H1 (cell line): ENCODE results near the gene CLIP4. TPM values are rescaled to one million over a fixed set of nuclear protein-coding genes. Genes with fewer than 3 reads are reported as not detected.

ENCODE experiments used
- CTCF ChIA-PET: fragments of 300-600 bp; sonication (Branson Sonifier 250); formaldehyde crosslinking; loops from one replicate; lab custom pipeline; 2021; ENCODE audit not compliant: partially characterized antibody; lab: Charles Lee
- POLR2A ChIA-PET: fragments of 300-600 bp; sonication (Branson Sonifier 250); formaldehyde crosslinking; loops from one replicate; lab custom pipeline; 2021; ENCODE audit warnings: inconsistent platforms; ENCODE audit not compliant: partially characterized antibody; lab: Charles Lee
- DNase-seq, 2 experiments: peaks; one replicate each; pipeline versions ENCODE4 v3.0.0 to v3.0.0-alpha.2; 2010 to 2022; ENCODE audit warnings: low spot score in 2 of 2, low read depth in 1 of 2, mixed read lengths in 1 of 2
- FAIRE-seq: peaks from 2 replicates; lab custom pipeline; 2011; peaks lifted over from hg19 to GRCh38; lab: Jason Lieb, UNC
- H2AFZ ChIP-seq: 2 replicates; pipeline ENCODE4 v1.8.1; 2012; ENCODE audit warnings: low read length, inconsistent platforms
- H2AK5ac ChIP-seq: 2 replicates; pipeline ENCODE4 v1.6.1; 2013; ENCODE audit warnings: low read depth, low read length
- H2BK120ac ChIP-seq: replicated peaks from 2 replicates; pipeline ENCODE3; 2013; ENCODE audit warnings: low read depth, low read length, inconsistent platforms
- H2BK12ac ChIP-seq: 2 replicates; pipeline ENCODE4 v1.6.1; 2013; ENCODE audit warnings: low read depth, low read length
- H2BK15ac ChIP-seq: 2 replicates; pipeline ENCODE4 v1.6.1; 2013; ENCODE audit warnings: low read length
- H2BK20ac ChIP-seq: 2 replicates; pipeline ENCODE4 v1.6.1; 2013; ENCODE audit warnings: low read length
- H2BK5ac ChIP-seq: 2 replicates; pipeline ENCODE4 v1.6.1; 2013; ENCODE audit warnings: low read depth, low read length
- H3K14ac ChIP-seq: 2 replicates; pipeline ENCODE4 v1.6.1; 2013; ENCODE audit warnings: inconsistent platforms; ENCODE audit not compliant: insufficient read length
- H3K18ac ChIP-seq: 2 replicates; pipeline ENCODE4 v1.6.1; 2013; ENCODE audit warnings: low read length; ENCODE audit errors: extremely low read depth
- H3K23ac ChIP-seq: 2 replicates; pipeline ENCODE4 v1.6.1; 2013; ENCODE audit warnings: inconsistent platforms; ENCODE audit not compliant: insufficient read length
- H3K23me2 ChIP-seq: 2 replicates; pipeline ENCODE4 v1.6.1; 2013; ENCODE audit warnings: low read depth, low read length
- H3K27ac ChIP-seq: 2 replicates; pipeline ENCODE4 v1.6.1; 2011; ENCODE audit warnings: low read depth, low read length, inconsistent platforms
- H3K27me3 ChIP-seq, 4 experiments: replicated peaks in 1 of 4; 1 replicate in 1 of 4; 2 replicates in 3 of 4; pipeline versions ENCODE4 v1.6.1 to v1.8.1; 2011 to 2013; ENCODE audit warnings: low read length in 3 of 4, mild to moderate bottlenecking in 3 of 4, inconsistent platforms in 2 of 4, mixed read lengths in 2 of 4, moderate library complexity in 1 of 4; ENCODE audit not compliant: control insufficient read depth in 3 of 4, insufficient read depth in 3 of 4; ENCODE audit errors: extremely low read depth in 1 of 4
- H3K36me3 ChIP-seq, 4 experiments: 2 replicates each; pipeline versions ENCODE4 v1.6.1 to v1.8.1; 2011 to 2013; ENCODE audit warnings: mild to moderate bottlenecking in 4 of 4, low read length in 3 of 4, moderate library complexity in 2 of 4, control low read depth in 1 of 4, inconsistent platforms in 1 of 4; ENCODE audit not compliant: insufficient read depth in 4 of 4, control insufficient read depth in 2 of 4
- H3K4ac ChIP-seq: replicated peaks from 2 replicates; pipeline ENCODE3; 2013; ENCODE audit warnings: low read length, low read depth, mixed read lengths, inconsistent platforms; ENCODE audit not compliant: insufficient read length
- H3K4me1 ChIP-seq, 4 experiments: replicated peaks in 1 of 4; 1 replicate in 1 of 4; 2 replicates in 3 of 4; pipeline versions ENCODE4 v1.6.1 to v1.8.1; 2011 to 2013; ENCODE audit warnings: low read length in 3 of 4, inconsistent platforms in 2 of 4, mixed read lengths in 1 of 4; ENCODE audit not compliant: insufficient read depth in 4 of 4, control insufficient read depth in 3 of 4
- H3K4me2 ChIP-seq, 2 experiments: 2 replicates each; pipeline versions ENCODE4 v1.6.1 to v1.8.1; 2011 to 2013; ENCODE audit warnings: low read depth in 2 of 2, low read length in 2 of 2, control low read depth in 1 of 2, inconsistent platforms in 1 of 2, mild to moderate bottlenecking in 1 of 2; ENCODE audit not compliant: insufficient read depth in 1 of 2
- H3K4me3 ChIP-seq, 4 experiments: fragments of 200-600, 300-600 bp in 1 of 4; sonication (generic), shearing (Covaris generic), sonication (Bioruptor Twin) in 1 of 4; 2 replicates each; pipeline versions ENCODE4 v1.5.1 to v1.8.1; 2011 to 2016; ENCODE audit warnings: low read length in 4 of 4, low read depth in 3 of 4, control low read depth in 2 of 4, inconsistent platforms in 2 of 4, mild to moderate bottlenecking in 2 of 4, mixed read lengths in 1 of 4, moderate library complexity in 1 of 4; ENCODE audit not compliant: insufficient read depth in 2 of 4; ENCODE audit errors: extremely low read depth in 1 of 4
- H3K56ac ChIP-seq: replicated peaks from 2 replicates; pipeline ENCODE3; 2013; ENCODE audit warnings: low read depth, mild to moderate bottlenecking, mixed read lengths, low read length, inconsistent platforms; ENCODE audit not compliant: insufficient read length
- H3K79me1 ChIP-seq: 2 replicates; pipeline ENCODE4 v1.6.1; 2013; ENCODE audit warnings: low read depth, low read length, control low read depth
- H3K79me2 ChIP-seq, 2 experiments: 2 replicates each; pipeline versions ENCODE4 v1.6.1 to v1.8.1; 2012 to 2013; ENCODE audit warnings: low read length in 2 of 2, mild to moderate bottlenecking in 2 of 2, inconsistent platforms in 1 of 2; ENCODE audit not compliant: insufficient read depth in 2 of 2, control insufficient read depth in 1 of 2
- H3K9ac ChIP-seq, 4 experiments: replicated peaks in 1 of 4; 1 replicate in 1 of 4; 2 replicates in 3 of 4; pipeline versions ENCODE4 v1.6.1 to v1.8.1; 2011 to 2013; ENCODE audit warnings: low read depth in 3 of 4, low read length in 3 of 4, control low read depth in 2 of 4, mild to moderate bottlenecking in 2 of 4, moderate library complexity in 2 of 4, inconsistent platforms in 1 of 4; ENCODE audit errors: extremely low read depth in 1 of 4
- H3K9me3 ChIP-seq, 2 experiments: 2 replicates each; pipeline versions ENCODE4 v1.6.1 to v1.8.1; 2012 to 2013; ENCODE audit warnings: mild to moderate bottlenecking in 2 of 2, moderate library complexity in 2 of 2, control low read depth in 1 of 2, inconsistent platforms in 1 of 2, low read depth in 1 of 2, low read length in 1 of 2, mixed read lengths in 1 of 2; ENCODE audit not compliant: insufficient read depth in 2 of 2
- H4K20me1 ChIP-seq, 2 experiments: replicated peaks in 1 of 2; 2 replicates each; pipeline versions ENCODE3 to v1.8.1; 2011 to 2013; ENCODE audit warnings: inconsistent platforms in 2 of 2, low read length in 2 of 2, mild to moderate bottlenecking in 1 of 2; ENCODE audit not compliant: insufficient read depth in 2 of 2, control insufficient read depth in 1 of 2
- H4K5ac ChIP-seq: 2 replicates; pipeline ENCODE4 v1.6.1; 2013; ENCODE audit warnings: low read length, low read depth, mixed read lengths, inconsistent platforms; ENCODE audit not compliant: insufficient read length
- H4K8ac ChIP-seq: 2 replicates; pipeline ENCODE4 v1.8.0; 2013; ENCODE audit warnings: mild to moderate bottlenecking, moderate library complexity, low read length, inconsistent platforms; ENCODE audit not compliant: insufficient read depth; ENCODE audit errors: extremely low read depth
- H4K91ac ChIP-seq: replicated peaks from 2 replicates; pipeline ENCODE3; 2013; ENCODE audit warnings: low read length, mixed read lengths, inconsistent platforms; ENCODE audit not compliant: insufficient read length
- CBX5 ChIP-seq: fragments of 300-800, 300-1000 bp; sonication (generic); IDR thresholded peaks from 2 replicates; pipeline ENCODE4 v1.7.1; 2016; ENCODE audit warnings: antibody characterized with exemption, low read length, low read depth
- POU5F1 ChIP-seq: IDR thresholded peaks from 2 replicates; pipeline ENCODE4 v1.6.1; 2011; ENCODE audit warnings: low read depth, mild to moderate bottlenecking, low read length, moderate library complexity
- YY1 ChIP-seq: IDR thresholded peaks from 2 replicates; pipeline ENCODE4 v1.6.1; 2011; ENCODE audit warnings: low read depth, mild to moderate bottlenecking, low read length
- WGBS, 2 experiments: shearing (Covaris generic) in 1 of 2; methylation state at CpG; one replicate each; pipeline versions ENCODE4 v1.1.6 to v1.1.7; 2013 to 2015; ENCODE audit warnings: low lambda C conversion rate in 2 of 2, mixed read lengths in 2 of 2, inconsistent platforms in 1 of 2, low coverage in 1 of 2, missing lambda C conversion rate in 1 of 2; ENCODE audit not compliant: insufficient replicate concordance in 2 of 2, insufficient coverage in 1 of 2, insufficient read length in 1 of 2; ENCODE audit errors: extremely low coverage in 1 of 2, missing lambda C conversion rate in 1 of 2; 5-methylcytosine and 5-hydroxymethylcytosine counted together
- polyA plus RNA-seq, 7 experiments: library from polyadenylated mRNA; depleted of rRNA in 3 of 7; stranded (reverse) in 5 of 7; unstranded in 2 of 7; fragments of >200 nt in 5 of 7; fragments of 200-250 nt in 2 of 7; gene quantifications; 1 replicate in 5 of 7; 2 replicates in 1 of 7; 4 replicates in 1 of 7; pipeline versions ENCODE4 v1.2.1 to v1.2.3, GENCODE V29; 2011 to 2013; ENCODE audit warnings: missing spikeins in 2 of 7, mixed read lengths in 2 of 7
- total RNA-seq: library from RNA; stranded (reverse); fragmentation: NEBNext Ultra II Directional; extraction: Animal tissue kit (Norgen Biotek cat#: 25700); gene quantifications from 2 replicates; pipeline ENCODE4 v1.2.1, GENCODE V29; 2021

The CLIP4 gene
- total and polyA plus RNA-seq, 2 of the 8 experiments (the other 6 are each of a cell fraction or from before 2014, with no cell fraction given): 0.08 to 0.09 TPM

DNA sequence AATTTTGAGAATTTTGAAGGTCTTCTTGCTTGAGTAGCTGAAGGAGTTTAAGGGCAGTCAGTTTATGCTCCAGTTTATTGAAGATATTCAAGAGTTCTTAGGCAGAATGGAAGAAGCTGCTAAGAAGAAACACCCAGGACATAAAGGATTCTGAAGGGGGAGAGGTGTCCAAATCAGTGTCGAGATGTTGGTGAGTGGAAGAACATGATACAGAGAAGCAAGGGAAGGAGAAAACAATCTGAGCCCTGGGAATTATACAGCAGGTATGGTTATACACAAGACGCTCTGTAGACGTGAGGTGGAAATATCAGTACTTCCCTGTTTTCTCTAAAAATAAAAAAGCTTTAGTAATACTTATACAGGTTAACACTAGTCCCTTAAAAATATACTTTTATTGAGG lies 60.1 kb downstream of the CLIP4 start:
- Histone ChIP-seq H2AFZ (no peak overlapping the region), H3K9ac (no peak overlapping the region), H3K23me2 (no peaks in the 10 kb centered on the region), H3K36me3 (no peaks in the 10 kb centered on the region), H3K23ac (no peak overlapping the region), H4K91ac (no peak overlapping the region), H3K4me3 (no peak overlapping the region), H3K79me1 (no peaks in the 10 kb centered on the region), H3K27ac (no peak overlapping the region), H3K27me3 (0 out of 7 replicates have a peak, but pooled peaks cover 0 to 2% (median 0%) of the 10 kb centered on the region in 4 experiments), H4K5ac (no peak overlapping the region), H2BK120ac (no peak overlapping the region), H2BK20ac (no peak overlapping the region), H3K56ac (no peak overlapping the region), H3K4me2 (no peak overlapping the region), H2BK12ac (no peak overlapping the region), H4K8ac (no peak overlapping the region), H3K18ac (no peak overlapping the region), H3K4me1 (no peaks in the 10 kb centered on the region), H4K20me1 (no peaks in the 10 kb centered on the region), H3K9me3 (no peaks in the 10 kb centered on the region), H3K4ac (no peak overlapping the region), H2AK5ac (no peak overlapping the region), H3K79me2 (no peaks in the 10 kb centered on the region), H3K14ac (no peak overlapping the region), H2BK5ac (no peak overlapping the region), H2BK15ac (no peak overlapping the region)
- DNase-seq (no peak), FAIRE-seq (no peak)
- POLR2A ChIA-PET: interaction anchor here (0.9 kb wide), 1 partner anchor 273 kb away, joined by 4 read pairs; no protein-coding TSS in a partner anchor
- TF ChIP-seq POU5F1 (no peak), CBX5 (no peak), YY1 (no peak)
- CTCF ChIA-PET: no interaction called here
- 86% methylated on average over 3 of the region's 3 CpGs; no CpG with 5 or more reads in 1 of the 2 experiments for WGBS, 2 experiments
